GM12878 (cell line): ENCODE measurements around the gene CYBC1.

Experiments used
- FOXK2 ChIP-seq: fragments of 450-650 bp; IDR thresholded peaks from 2 replicates; pipeline ENCODE4 v1.6.1; 2017; ENCODE audit warnings: mild to moderate bottlenecking, moderate library complexity
- POLR2A ChIP-seq: IDR thresholded peaks from 2 replicates; pipeline ENCODE4 v1.6.1; 2011; ENCODE audit warnings: low read depth, mild to moderate bottlenecking, low read length
- SIN3A ChIP-seq: IDR thresholded peaks from 2 replicates; pipeline ENCODE4 v1.6.1; 2012; ENCODE audit warnings: low read depth, low read length, improper control_type of control experiment
- YY1 ChIP-seq: IDR thresholded peaks from 2 replicates; pipeline ENCODE4 v1.6.1; 2011; ENCODE audit warnings: low read depth, mild to moderate bottlenecking, low read length
- TF ChIP-seq, protein P1 (sequence below): IDR thresholded peaks from 2 replicates; pipeline ENCODE4 v1.6.1; 2012; ENCODE audit warnings: mild to moderate bottlenecking, low read depth, low read length
- TF ChIP-seq, protein P2 (sequence below), 3 experiments: IDR thresholded peaks in 2 of 3; conservative IDR thresholded peaks in 1 of 3; 2 replicates each; pipeline ENCODE4 v1.5.1; 2011; ENCODE audit warnings: low read depth in 3 of 3, low read length in 3 of 3, mild to moderate bottlenecking in 3 of 3, control low read depth in 2 of 3, moderate library complexity in 2 of 3, inconsistent platforms in 1 of 3, mixed read lengths in 1 of 3; ENCODE audit not compliant: control insufficient read depth in 2 of 3, insufficient read depth in 1 of 3; ENCODE audit errors: extremely low read depth in 1 of 3

DNA sequence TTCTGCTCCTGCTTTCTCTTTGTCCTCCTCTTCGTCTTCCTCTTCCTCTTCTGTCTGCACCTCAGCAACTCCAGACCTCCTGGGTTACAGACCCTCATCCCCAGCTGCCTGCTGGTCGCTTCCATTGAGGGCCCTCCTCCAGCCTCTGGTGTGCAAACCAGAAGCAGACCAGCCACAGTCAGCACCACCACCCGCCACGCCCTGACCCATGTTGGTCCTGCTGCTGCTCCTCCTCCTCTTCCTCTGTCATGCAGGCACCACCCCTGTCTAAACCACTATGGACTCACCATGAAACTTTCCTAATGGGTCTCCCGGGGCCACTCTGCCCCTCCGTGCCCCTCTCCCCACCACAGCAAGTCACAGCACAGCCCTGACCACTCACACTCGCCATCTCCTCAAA, 20.7 kb downstream of the CYBC1 start:
- TF ChIP-seq, protein P1, sequence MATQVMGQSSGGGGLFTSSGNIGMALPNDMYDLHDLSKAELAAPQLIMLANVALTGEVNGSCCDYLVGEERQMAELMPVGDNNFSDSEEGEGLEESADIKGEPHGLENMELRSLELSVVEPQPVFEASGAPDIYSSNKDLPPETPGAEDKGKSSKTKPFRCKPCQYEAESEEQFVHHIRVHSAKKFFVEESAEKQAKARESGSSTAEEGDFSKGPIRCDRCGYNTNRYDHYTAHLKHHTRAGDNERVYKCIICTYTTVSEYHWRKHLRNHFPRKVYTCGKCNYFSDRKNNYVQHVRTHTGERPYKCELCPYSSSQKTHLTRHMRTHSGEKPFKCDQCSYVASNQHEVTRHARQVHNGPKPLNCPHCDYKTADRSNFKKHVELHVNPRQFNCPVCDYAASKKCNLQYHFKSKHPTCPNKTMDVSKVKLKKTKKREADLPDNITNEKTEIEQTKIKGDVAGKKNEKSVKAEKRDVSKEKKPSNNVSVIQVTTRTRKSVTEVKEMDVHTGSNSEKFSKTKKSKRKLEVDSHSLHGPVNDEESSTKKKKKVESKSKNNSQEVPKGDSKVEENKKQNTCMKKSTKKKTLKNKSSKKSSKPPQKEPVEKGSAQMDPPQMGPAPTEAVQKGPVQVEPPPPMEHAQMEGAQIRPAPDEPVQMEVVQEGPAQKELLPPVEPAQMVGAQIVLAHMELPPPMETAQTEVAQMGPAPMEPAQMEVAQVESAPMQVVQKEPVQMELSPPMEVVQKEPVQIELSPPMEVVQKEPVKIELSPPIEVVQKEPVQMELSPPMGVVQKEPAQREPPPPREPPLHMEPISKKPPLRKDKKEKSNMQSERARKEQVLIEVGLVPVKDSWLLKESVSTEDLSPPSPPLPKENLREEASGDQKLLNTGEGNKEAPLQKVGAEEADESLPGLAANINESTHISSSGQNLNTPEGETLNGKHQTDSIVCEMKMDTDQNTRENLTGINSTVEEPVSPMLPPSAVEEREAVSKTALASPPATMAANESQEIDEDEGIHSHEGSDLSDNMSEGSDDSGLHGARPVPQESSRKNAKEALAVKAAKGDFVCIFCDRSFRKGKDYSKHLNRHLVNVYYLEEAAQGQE = no peak
- no peak for TF ChIP-seq POLR2A
- no peak for TF ChIP-seq YY1
- TF ChIP-seq, protein P2, sequence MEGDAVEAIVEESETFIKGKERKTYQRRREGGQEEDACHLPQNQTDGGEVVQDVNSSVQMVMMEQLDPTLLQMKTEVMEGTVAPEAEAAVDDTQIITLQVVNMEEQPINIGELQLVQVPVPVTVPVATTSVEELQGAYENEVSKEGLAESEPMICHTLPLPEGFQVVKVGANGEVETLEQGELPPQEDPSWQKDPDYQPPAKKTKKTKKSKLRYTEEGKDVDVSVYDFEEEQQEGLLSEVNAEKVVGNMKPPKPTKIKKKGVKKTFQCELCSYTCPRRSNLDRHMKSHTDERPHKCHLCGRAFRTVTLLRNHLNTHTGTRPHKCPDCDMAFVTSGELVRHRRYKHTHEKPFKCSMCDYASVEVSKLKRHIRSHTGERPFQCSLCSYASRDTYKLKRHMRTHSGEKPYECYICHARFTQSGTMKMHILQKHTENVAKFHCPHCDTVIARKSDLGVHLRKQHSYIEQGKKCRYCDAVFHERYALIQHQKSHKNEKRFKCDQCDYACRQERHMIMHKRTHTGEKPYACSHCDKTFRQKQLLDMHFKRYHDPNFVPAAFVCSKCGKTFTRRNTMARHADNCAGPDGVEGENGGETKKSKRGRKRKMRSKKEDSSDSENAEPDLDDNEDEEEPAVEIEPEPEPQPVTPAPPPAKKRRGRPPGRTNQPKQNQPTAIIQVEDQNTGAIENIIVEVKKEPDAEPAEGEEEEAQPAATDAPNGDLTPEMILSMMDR (IDR thresholded peaks at IDR 0.05 in 2 of 3, conservative IDR thresholded peaks at IDR 0.05 in 1 of 3; ENCODE audit: control insufficient read depth in 2 of 3, extremely low read depth in 1 of 3, insufficient read depth in 1 of 3, low read depth in 3 of 3, low read length in 3 of 3) = no peak
- TF ChIP-seq SIN3A = no peak
- no peak for TF ChIP-seq FOXK2
